ENCODE results near the gene DOP1A.
A peak's percentile ranks its signal among the peaks of the same experiment; 100 is the strongest.
"Not testable (repeated sequence)": the region's sequence is repeated elsewhere in the genome, so short reads cannot be mapped to it uniquely, and the experiment has no call there.

The DOP1A gene

DNA sequence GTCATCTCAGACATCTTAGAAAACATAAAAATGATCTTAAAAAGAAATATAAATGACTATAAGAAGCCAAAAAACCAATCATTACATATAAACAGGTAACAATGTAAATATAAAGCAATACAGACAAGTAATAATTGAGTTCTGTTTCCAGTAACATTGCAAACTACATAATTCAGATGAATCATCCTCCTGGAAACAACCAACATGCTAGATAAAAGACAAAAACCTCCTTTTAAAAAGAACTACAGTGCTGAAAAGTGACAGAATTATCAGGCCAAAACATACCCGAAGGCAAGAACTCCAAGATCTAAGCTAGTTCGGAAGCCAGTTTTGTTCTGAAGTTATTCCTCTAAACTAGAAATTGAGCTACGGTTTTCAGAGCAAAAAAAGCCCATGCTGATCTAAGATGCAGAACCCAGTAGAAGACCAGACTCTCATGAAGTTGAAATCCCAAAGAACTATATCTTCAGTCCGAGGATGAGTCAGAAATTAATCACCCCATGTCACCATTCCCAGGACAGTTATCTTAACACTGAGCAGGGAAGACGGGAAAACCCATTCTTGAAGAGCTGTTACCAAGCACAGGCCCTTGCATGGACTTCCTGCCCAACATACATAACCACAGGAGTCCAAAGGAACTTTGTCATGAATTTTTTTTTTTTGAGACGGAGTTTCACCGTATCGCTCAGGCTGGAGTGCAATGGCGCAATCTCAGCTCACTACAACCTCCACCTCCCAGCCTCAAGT is 115.8 kb downstream of the DOP1A start:
- DNase-seq (ENCODE audit: low read depth), result peak; percentile 90
- no peak overlapping the region for H3K4me3 ChIP-seq (ENCODE audit: low read length)
- TF ChIP-seq, protein P1, sequence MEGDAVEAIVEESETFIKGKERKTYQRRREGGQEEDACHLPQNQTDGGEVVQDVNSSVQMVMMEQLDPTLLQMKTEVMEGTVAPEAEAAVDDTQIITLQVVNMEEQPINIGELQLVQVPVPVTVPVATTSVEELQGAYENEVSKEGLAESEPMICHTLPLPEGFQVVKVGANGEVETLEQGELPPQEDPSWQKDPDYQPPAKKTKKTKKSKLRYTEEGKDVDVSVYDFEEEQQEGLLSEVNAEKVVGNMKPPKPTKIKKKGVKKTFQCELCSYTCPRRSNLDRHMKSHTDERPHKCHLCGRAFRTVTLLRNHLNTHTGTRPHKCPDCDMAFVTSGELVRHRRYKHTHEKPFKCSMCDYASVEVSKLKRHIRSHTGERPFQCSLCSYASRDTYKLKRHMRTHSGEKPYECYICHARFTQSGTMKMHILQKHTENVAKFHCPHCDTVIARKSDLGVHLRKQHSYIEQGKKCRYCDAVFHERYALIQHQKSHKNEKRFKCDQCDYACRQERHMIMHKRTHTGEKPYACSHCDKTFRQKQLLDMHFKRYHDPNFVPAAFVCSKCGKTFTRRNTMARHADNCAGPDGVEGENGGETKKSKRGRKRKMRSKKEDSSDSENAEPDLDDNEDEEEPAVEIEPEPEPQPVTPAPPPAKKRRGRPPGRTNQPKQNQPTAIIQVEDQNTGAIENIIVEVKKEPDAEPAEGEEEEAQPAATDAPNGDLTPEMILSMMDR (conservative IDR thresholded peaks at IDR 0.05; ENCODE audit: low read length), result no peak

DNA sequence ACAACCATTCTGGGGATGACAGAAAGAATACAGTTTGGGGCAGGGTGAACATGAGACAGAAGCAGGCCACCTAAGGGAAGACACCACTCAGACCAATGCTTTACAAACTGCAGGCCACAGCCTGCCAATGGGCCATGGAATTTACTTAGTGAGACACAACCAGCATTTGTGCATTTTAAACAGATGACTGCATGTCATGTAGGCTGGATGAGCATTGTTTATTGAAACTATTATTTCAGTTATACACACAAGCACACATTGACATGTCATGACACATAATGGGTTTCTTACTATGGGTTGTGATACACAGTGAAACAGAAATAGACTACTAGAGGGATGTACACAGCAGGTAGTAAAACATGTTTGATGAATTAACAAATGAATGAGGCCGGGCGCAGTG is 117.6 kb downstream of the DOP1A start:
- TF ChIP-seq, protein P1 (conservative IDR thresholded peaks at IDR 0.05; ENCODE audit: low read length), result no peak
- H3K4me3 ChIP-seq (ENCODE audit: low read length), result no peak overlapping the region
- DNase-seq (ENCODE audit: low read depth), result no peak

GRCh38 chr6:83188501-83188900 is 121.0 kb downstream of the DOP1A start:
- H3K4me3 ChIP-seq (ENCODE audit: low read length), result no peak overlapping the region
- TF ChIP-seq, protein P1 (conservative IDR thresholded peaks at IDR 0.05; ENCODE audit: low read length), result no peak
- DNase-seq (ENCODE audit: low read depth), result no peak

- TF ChIP-seq, protein P1 (conservative IDR thresholded peaks at IDR 0.05; ENCODE audit: low read length), result no peak
- DNase-seq (ENCODE audit: low read depth), result no peak
- no peak overlapping the region for H3K4me3 ChIP-seq (ENCODE audit: low read length)
These were observed 123.2 kb downstream of the DOP1A start for GRCh38 chr6:83190626-83191025.

DNA sequence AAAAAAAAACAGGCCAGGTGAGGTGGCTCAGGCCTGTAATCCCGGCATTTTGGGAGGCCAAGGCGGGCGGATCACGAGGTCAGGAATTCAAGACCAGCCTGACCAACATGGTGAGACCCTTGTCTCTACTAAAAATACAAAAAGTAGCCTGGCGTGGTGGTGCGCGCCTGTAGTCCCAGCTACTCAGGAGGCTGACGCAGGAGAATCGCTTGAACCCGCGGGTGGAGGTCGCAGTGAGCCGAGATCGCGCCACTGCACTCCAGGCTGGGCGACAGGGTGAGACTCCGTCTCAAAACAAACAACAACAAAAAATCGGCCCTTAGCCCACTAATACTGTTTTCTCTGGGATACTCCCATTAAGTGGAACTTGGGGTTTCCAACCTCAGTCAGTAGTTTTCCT is 124.5 kb downstream of the DOP1A start:
- not testable (repeated sequence) for DNase-seq (ENCODE audit: low read depth)
- H3K4me3 ChIP-seq (ENCODE audit: low read length), result peak overlapping the region; percentile 86

DNA sequence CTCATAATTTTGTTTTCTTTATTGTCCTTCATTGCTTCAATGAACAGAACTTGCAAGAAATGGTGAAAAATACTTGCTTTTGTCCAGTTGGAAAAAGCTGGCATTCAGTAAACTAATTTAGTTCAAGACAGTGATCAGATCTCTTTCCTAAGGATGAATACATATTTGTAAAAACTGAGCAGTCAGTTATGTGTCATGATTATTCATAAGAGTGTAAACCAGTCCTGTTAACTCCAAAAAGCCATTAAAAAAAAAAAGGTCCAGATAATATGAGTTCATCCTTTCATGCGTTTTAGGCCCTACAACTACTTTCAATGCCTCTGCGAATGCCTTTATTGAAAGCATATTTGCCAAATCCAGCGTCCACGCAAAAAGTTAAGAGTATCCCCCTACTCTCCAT is 125.0 kb downstream of the DOP1A start:
- H3K4me3 ChIP-seq (ENCODE audit: low read length), result peak overlapping the region; percentile 86
- peak; percentile 16 for DNase-seq (ENCODE audit: low read depth)
- TF ChIP-seq, protein P1 (conservative IDR thresholded peaks at IDR 0.05; ENCODE audit: low read length), result no peak

DNA sequence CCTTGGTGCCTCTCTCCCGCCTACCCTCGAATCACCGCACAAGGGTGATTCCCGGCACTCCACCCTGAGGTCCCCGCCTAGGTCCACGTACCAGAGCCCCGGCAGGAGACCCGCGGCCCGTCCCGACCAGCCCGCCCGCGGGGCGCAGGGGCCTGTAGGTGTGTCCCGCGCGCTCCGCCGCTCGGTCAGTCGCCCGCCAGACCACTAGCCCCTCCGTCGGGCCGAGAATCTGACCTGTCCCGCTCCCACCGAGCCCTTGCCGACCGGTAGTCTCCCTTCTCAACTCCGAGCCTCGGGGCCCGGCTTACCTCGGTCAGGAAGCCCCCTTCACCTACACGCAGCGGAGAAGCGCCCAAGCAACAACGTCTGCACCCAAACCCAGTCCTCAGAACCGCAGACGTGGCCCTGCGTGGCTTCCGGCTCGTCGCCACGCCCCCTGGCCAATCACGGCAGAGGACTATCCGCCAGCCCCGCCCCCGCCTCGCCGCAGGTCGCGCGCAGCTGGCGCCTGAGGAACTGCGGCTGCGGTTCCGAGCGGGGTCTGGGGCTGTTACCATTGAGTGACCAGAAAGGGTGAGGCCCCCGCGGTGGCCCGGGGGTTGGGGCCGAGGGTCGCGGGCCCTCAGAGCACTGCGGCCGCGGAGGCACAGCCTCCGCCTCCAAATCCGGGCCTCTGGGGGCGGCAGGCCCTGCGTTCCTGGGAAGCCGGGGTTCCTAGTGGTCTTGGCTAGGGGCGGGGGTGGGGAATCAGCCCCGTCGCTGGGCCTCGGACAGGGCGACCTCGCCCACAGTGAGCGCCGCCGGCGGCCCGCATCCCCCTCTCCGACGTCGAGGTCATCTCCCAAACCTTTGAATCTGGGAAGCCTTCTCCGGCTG is 125.6 kb downstream of the DOP1A start, which contains the start of the genes PGM3 and RWDD2A:
TSS of gene PGM3 (minus strand) at position 395 of the 876 bp plus-strand sequence. CDS start 2,253 bp downstream, outside the sequence.
TSS of gene RWDD2A (plus strand) at position 487 of the 876 bp plus-strand sequence. CDS start 1,095 bp downstream, outside the sequence.
- DNase-seq (ENCODE audit: low read depth), result peak; percentile 84
- TF ChIP-seq, protein P1 (conservative IDR thresholded peaks at IDR 0.05; ENCODE audit: low read length), result no peak

More for the DNA sequence above, 125.6 kb downstream of the DOP1A start, which contains the start of the genes PGM3 and RWDD2A:
- peak within 1 kb of the TSS; percentile 86 for H3K4me3 ChIP-seq (ENCODE audit: low read length)

All from AG10803 (cell line).